Measurements from ENCODE around the gene TRAPPC10. TPM values are rescaled to one million over a fixed set of nuclear protein-coding genes. Genes with fewer than 3 reads are reported as not detected.

The TRAPPC10 gene
- total RNA-seq, 1 donor from 2014 or later: 16.2 TPM

Small RNA genes lying within 50 kb of the gene (small RNA-seq; reads per million reads assigned to genes)
- gene RNU6-1150P (ENCODE audit: low replicate concordance): not detected

Other genes starting within 250 kb of the TRAPPC10 start
- gene CSTB, start 236.0 kb upstream of the TRAPPC10 start, total RNA-seq: 5.7 TPM
- gene RRP1, start 222.7 kb upstream of the TRAPPC10 start, total RNA-seq: 12.3 TPM
- gene AGPAT3, start 147.1 kb upstream of the TRAPPC10 start, total RNA-seq: 29.7 TPM
- gene PWP2, start 95.1 kb downstream of the TRAPPC10 start, total RNA-seq: 9.6 TPM
- gene GATD3, start 121.4 kb downstream of the TRAPPC10 start, total RNA-seq: 20.7 TPM
- 0.25 TPM for gene ICOSLG, start 228.6 kb downstream of the TRAPPC10 start, total RNA-seq
- not detected for gene DNMT3L, start 249.6 kb downstream of the TRAPPC10 start, total RNA-seq

Measured in temporal lobe (tissue), 2 donors.